NCI-H510A (cell line): Measurements from ENCODE around the gene STIM1.
"Not testable (repeated sequence)": the region's sequence is repeated elsewhere in the genome, so short reads cannot be mapped to it uniquely, and the experiment has no call there.

Experiments
- DNase-seq: peaks from one replicate; lab custom pipeline; 2025; lab: John Stamatoyannopoulos, UW

STIM1 gene

DNA sequence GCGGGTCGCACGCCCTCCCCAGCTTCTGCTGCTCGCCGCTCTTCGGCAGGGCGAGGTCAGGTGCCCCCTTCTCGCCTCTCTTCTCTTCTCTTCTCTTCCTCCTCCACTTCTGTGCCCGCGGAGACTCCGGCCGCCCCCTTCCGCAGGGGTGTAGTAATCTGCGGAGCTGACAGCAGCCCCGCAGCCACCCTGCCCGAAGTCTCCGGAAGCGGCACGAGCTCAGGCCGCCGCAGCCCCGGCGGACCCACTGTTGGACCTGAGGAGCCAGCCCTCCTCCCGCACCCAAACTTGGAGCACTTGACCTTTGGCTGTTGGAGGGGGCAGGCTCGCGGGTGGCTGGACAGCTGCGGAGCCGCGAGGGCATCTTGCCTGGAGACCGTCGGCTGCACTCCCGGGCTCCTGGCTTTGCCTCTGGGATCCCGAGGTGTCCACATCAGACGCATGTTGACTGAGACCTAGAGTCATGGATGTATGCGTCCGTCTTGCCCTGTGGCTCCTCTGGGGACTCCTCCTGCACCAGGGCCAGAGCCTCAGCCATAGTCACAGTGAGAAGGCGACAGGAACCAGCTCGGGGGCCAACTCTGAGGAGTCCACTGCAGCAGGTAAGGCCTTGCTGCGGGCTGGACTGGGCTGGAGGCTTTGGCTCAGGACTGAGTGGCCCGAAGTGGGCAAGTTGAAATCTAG lies 486 bp downstream of the STIM1 start:
- DNase-seq: no peak

DNA sequence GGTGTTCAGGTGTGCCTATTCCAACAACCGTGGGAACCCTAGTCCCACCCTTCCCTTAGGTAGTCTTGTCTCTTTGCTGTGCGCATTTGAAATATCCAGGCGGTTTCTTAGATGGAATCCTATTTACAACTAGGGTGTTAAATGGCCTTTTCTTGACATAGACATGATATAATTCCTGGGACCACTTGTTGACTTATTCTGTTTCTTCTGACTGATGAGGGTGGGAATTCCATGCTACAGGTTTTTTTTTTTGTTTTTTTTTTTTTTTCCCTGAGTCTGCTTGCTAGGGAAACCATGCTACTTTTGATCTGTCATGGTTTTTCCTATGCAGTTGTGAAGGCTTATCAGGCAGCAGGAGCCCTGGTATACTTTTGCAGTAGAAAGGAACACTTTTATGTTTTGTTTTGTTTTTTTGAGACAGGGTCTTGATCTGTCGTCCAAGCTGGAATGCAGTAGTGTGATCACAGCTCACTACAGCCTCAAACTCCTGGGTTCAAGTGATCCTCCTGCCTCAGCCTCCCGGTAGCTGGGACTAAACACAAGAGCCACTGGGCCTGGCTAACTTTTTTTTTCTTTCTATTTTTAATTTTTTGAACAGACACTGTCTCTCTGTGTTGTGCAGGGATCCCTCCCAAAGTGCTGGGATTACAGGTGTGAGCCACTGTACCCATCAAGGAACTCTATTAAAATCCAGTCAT lies 1.5 kb downstream of the STIM1 start:
- no peak for DNase-seq

DNA sequence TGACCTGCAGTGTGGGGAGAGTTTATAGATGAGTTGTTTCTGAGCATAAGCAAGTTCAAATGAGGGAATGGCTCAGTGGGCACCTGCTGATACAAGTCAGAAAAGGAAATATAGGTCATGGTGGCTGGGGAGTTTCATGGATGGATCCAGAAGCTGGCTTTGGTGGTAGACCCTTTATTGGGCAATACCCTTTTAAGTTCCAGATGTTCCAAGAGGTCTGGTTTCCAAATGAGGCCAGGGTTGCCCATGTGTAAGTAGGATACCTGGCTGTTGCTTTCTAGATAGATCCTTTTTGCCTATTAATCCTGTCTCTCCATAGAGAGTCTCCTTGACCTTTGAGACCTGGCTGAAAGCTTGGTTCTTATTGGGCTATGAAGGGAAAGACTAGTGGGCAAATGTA lies 2.2 kb downstream of the STIM1 start:
- no peak for DNase-seq

DNA sequence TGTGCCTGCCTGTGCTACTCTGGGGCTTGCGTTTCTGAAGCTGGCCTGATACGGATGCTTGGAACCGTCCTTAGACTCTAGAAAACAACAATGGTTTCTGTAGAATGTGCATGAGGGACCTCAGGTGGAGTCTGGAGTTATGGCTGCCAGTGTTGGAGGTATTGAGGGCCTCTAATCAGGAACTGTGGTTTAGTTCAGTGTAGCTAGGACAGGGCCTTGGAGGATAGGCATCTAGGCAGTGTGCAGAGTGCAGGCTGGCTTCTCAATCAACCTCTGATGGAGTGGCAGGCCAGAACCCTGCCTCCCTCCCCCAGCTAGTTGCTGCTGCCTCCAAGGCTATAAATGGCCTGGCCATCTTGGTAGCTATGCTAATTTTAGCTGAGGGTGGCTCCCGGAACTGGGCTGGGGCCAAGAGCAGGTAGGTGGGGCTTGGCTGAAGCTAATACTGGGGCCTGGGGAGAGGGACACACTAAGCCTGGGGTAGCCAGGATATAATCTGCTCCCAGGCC lies 4.0 kb downstream of the STIM1 start:
- DNase-seq: no peak

DNA sequence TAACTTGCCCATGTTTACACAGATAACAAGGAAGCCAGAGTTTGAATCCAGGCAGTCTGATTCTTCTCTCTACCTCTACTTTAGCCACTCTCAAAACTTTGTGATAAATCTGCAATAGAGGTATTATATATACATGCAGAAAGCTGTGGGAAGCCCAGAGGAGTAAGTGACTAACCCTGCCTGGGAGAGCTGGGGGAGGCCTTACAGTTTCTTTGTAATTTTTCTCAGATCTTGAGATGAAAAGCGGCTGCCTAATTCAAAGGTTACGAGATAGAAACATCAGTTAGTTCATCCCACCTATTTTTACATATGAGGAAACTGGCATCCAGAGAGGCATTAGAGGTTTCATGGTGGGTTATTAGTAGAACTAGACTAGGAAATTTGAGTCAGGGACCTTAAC lies 4.9 kb downstream of the STIM1 start:
- DNase-seq: no peak

DNA sequence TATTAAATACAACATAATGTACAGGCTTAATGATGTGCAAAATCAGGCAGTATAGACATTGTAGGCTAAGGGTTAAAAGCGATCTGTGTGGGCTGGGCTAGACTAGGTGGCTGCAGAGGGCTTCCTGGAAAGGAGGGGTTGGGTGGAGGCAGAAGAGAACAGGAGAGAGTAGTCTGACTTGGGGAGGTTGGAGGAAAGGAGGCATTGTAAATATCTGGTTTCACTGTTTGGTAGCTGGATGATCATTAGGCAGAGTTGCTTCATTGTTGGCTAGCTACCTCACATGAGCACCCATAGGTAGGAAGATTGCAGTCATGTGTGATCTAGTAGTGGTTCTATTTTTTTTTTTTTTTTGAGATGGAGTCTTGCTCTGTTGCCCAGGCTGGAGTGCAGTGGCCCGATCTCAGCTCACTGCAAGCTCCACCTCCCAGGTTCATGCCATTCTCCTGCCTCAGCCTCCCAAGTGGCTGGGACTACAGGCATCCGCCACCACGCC lies 5.5 kb downstream of the STIM1 start:
- not testable (repeated sequence) for DNase-seq

DNA sequence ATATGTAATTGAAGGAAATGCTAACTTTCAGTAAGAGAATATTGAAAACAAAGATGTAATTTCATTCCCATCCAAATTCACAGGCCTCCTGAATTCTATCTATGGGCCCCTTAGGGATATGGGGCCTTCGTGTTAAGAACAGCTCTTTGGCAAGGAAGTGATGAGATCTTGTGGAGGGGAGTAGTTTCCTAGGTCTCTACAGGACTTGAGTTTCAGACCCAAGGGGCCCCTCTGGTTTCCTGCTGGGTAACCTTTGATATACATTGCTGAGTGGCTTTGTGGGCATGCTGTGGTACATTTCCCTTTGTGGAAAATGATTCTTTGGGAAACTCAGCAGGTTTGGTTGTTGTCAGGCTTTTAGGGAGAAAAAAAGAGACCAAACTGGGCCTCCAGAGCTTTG lies 6.2 kb downstream of the STIM1 start:
- DNase-seq: no peak

DNA sequence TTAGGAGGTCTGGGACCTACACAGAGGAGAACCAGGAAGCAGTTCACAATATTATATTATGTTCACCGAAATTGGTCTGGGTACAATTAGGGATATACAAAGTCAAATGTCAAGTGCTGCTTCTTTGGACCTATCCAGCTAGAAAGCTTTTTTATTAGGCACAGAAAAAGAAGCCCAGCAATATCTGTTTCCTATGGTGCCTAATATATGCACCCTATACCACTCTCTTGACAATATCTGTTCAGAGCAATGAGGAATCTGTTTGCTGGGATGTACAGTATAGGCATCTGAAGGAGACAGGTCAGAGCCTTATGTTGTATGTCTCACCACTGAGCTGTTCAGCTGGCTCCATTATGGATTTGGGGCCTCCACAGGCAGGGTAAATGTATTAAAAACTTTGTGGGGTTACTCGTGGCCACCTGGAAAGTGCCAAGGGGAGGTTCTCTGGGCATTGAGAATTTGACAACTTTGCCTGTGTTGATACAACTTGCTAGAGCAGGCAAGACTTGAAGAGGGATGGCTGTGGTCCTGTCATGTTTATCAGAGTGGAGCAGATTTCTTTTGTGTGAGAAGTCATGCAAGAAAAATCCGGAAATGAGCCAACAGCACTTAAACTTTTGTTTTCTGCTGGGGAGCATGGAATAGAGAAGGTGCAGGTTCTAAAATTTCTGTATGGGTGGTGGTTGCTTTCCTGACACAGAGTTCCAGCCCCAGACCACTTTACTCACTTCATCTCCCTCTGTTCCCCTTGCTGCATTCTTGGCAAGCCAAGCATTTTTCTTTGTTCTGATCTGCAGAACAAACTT lies 10.1 kb downstream of the STIM1 start:
- no peak for DNase-seq

DNA sequence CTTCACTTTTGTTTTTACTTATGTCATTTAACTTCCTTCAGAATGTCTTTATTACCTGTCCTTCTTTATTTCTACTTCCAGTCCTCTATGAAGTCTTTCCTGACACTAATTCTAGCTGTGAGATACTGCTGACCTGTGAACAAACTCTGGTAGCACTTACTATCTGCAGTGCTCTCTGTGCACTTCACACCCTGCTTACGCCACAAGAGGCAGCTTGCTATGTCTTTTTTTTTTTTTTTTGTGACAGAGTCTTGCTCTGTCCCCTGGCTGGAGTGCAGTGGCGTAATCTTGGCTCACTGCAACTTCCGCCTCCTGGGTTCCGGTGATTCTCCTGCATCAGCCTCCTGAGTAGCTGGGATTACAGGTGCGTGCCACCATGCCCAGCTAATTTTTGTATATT lies 10.7 kb downstream of the STIM1 start:
- no peak for DNase-seq

DNA sequence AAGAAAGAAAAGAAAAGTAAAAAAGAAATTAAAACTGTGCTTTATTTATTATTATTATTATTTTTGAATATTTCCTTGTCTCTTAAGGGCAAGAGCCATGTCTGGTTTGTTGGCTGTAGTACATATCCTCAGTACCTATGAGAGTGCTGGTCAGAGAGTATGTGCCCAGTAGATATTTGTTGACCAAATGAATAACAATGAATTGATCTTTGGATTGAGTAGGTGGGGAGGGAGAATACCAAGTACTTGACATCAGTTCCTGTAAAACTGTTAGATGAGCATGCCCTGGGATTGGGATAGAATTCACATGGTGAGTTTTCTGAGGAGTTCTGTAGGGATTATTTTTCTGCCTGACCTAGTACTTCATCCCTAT lies 11.4 kb downstream of the STIM1 start:
- DNase-seq: no peak

DNA sequence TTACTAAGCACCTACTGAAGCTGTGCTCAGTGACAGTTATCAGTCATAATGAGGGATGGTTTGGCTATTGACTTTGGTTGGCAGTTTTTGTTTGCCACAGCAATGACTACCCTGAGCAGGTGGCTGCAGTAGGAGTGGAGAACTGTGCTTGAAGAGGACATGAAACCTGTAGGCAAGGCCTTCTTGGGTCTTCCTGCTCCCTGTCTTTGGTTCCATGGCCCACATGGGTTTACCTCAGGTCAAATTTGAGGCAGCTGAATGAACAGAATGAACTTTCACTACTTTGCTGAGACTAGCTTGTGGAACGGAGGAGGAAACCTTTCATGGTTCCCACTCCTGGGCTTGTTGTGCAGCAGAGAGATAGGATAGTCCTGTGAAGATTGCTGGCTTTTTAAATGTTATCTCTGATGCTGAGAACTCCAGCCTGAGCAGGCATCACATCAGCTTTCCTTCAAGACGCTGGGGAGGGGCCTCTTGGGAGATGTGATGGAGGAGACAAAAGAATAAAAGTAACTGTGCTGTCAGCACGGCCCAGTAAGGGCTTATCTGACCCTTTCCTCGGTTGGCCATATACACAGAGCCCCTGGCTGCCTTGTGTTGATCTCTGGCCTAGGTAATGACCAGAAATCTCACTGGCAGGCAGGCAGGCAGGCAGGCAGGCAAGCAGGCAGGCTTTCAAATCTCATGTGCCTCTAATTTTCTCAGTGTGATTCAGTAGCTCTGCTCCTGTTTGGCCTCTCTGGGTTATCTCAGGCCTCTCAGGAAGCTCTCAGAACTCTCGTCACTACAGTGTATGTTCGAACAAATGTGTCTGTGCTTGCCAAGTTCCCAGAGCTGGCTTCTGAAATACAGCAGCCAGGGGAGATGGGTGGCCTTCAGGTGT lies 12.0 kb downstream of the STIM1 start:
- DNase-seq: no peak

DNA sequence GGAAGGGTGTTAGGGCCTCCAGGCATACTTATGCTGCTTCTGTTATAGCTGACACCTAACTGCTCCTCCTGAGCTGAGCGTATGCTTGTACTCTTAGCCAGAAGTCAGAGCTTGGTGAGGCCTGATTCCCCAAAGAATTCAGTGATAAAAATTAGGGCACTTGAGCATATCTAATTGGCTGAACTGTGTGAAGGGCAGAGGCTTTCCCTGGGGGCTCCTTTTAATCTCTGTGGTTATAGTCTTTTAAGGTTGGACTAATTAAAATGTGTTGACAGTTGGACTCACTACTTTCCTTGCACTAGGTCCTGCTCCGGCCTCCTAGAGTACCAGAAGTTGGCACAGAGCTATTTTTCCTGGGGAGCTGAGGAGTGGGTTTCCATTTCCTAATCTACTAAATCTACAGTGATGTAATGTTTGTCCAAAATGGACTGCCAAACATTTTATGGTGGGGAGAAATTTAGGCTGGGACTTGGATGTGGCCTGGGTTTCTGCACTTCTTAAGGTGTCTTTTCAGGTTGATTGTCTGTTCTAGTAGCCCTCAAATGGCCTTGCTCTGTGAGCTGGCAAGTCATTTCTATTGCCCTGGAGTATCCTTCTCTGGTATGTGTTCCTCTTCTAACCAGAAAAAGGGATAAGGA lies 18.4 kb downstream of the STIM1 start:
- no peak for DNase-seq

DNA sequence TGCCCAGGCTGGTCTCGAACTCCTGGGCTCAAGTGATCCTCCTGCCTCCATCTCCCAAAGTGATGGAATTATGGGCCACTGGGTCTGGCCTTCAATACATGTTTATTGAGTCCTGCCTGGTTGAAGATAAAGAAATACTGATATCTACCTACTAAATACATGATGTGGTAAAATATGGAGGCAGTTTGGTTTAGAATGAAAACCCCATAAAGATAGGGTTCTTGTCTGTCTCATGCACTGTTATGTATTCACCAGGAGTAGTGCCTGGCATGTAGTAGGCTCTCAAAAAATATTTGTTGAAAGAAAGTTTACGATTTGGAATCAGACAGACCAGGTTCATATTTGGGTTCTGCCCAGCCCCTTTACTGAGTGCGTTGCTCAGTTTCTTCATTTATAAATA lies 21.1 kb downstream of the STIM1 start:
- no peak for DNase-seq

DNA sequence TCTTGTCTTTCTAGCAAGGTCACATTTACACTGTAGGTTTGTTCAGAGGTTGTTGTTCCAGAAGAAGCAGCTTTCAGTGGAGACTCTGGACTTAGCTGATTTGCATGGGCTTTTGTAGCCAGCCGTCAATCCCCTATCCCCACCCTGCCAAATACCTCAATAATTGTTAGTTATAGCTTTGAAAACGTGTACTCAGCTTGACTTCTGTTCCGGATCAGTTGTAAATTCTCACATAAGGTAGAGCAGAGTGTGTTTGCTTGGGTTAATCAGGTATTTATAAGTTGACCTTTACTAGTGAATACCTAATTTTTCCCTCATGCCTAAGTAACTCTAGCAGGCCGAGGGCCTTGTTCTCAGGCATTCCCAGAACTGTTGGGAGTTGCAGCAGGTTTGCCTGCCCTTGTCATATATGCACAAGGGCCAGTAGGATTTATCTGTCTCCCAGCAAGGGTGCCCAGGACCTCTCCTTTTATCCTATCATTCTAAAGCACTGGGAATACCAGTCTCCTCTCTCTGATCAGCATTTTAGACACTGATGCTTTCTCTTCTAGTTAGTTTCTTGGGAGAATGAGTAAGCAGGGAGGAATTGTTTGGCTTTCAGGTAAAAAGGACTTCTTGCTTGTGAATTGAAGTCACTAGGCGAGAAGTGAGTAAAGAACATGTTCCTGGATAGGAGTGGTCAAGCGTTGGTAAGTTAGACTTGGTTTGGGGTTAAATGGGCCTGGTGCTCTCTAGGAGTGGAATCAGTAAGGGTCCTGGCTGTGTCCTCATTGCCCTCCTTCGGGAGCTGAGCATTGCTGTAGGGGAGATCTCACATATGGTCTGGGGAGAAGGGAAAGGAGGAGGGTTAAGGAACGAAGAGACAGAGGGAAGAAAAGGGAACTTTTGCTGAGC lies 22.1 kb downstream of the STIM1 start:
- DNase-seq: no peak

DNA sequence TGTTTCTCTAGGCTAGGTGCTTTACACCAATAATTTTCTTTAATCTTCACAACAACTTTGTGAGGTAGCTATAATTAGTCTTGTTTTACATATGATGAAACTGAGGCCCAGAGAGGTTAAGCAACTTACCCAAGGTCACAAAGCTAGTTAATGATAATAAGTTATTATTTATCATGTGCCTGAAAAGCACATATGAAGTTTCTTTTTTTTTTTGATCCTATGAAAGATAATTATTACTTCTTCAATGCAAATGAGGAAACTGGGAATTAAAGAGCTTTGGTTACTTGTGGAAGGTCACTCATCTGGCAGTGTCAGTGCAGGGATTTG lies 22.8 kb downstream of the STIM1 start:
- no peak for DNase-seq

DNA sequence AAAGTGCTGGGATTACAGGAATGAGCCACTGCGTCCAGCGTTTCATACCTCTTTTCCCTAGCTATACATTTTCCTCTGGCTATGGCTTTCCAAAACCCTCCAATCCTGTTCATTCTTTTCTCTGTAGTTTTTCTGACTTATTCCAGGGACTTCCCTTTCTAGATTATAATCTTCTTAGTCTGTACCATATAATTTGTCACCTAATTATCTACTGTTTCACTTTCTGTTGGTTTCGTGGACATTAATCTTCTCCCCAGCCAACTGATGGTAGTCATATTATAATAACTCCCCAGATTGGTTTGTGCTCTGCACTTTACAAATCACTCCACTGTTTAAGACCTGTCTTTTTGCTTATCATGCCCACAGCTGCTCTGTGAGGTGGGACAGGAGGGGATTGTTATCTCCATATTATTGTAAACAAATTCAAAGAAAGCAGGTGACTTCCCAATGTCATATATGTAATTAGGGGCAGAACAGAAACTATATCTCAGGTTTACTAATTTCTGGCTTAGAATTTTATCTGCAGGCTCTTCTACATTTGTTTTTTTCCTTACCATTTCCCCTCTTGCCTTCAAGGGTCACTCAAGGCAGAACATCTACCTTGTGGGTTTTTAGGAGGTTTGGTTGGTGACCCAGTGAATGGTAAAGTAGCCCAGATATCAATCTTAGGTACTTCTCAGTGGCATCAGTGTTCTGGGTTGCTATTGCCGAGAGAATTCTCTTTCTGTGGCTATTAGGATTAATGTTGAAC lies 23.9 kb downstream of the STIM1 start:
- DNase-seq: no peak

DNA sequence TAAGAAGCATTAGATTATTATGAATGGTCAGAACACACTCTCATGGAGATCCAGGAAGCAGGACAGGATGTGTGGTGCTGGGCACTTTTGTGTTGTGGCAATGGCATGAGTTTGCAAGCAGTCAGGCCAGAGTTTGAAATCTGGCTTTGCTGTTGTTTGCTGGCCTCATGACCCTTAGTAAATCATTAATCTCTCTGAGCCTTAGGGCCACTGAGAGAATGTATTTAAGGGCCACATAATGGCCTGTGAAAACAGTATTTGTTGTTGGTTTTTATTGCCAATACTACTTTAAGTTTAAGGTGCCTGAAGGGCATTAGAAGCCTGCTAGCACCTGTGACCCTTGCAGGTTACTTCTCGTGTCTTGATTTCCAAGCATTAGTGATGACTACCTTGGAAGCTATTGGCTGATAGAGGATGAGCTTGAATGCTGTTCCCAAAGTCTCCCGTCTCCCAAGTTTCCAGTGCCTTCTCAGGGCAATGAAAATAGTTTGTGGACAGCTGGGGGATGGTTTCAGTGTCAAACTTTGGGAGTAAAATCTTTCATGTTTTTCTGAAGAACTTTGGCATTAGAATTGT lies 24.6 kb downstream of the STIM1 start:
- no peak for DNase-seq

DNA sequence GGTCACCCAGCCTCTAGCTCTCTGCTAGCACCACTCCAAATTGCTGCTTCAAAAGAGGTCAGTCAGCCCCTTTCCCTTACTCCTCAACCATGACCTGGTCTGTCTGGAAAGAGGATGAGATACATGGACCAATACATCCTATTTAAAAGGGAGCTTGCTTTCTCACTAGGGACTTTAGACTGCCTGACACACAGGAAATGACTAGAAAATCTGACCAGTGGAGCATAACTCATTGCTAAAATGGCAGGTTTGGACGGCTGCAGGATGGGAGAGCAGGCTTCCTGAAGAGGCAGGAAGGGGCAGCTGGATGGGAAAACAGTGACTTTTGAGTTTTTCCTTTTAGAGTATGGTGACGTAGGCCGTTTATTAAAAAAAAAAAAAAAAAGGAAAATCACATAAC lies 25.3 kb downstream of the STIM1 start:
- no peak for DNase-seq

DNA sequence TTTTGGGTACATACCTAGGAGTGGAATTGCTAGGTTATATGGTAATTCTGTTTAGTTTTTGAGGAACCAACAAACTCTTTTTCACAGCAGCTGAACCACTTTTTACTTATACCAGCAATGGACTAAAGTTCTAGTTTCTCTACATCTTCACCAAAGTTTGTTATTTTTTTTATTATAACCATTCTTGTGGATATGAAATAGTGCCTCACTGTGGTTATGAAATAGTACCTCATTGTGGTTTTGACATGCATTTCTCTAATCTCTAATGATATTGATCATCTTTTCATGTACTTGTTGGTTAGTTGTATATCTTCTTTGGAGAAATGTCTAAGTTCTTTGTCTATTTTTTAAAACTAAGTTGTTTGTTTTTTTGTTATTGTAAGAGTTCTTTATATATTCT lies 27.2 kb downstream of the STIM1 start:
- DNase-seq: no peak
